GM18507 (cell line): ENCODE data around the gene CCT7.

Experiments used
- DNase-seq: peaks from one replicate; pipeline ENCODE4 v3.0.0; 2011; ENCODE audit warnings: low read depth; ENCODE audit not compliant: insufficient read length; ENCODE audit errors: extremely low spot score
- FAIRE-seq: peaks from 2 replicates; lab custom pipeline; 2011; peaks lifted over from hg19 to GRCh38; lab: Jason Lieb, UNC

The CCT7 gene

DNA sequence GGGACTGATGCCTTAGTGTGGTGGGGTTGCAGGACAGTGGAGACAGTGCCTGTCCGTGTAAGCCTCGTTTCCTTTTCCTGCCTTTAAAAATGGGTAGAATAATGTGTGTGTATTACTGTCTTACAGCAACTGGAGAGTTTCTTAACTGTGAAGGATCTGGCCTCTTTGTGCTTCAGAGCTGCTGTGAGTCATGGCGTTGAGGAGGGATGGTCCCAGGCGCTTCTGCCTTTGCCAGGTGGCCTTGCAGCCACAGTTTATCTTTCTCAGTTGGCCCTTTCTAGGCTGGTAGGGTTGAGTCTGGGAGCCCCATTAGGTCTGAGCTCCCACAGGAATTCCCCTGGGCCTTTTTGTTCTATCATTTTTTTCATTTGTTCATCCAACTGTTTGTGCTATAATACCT lies 10.3 kb upstream of the CCT7 start:
- FAIRE-seq (no peak), DNase-seq (no peak)

DNA sequence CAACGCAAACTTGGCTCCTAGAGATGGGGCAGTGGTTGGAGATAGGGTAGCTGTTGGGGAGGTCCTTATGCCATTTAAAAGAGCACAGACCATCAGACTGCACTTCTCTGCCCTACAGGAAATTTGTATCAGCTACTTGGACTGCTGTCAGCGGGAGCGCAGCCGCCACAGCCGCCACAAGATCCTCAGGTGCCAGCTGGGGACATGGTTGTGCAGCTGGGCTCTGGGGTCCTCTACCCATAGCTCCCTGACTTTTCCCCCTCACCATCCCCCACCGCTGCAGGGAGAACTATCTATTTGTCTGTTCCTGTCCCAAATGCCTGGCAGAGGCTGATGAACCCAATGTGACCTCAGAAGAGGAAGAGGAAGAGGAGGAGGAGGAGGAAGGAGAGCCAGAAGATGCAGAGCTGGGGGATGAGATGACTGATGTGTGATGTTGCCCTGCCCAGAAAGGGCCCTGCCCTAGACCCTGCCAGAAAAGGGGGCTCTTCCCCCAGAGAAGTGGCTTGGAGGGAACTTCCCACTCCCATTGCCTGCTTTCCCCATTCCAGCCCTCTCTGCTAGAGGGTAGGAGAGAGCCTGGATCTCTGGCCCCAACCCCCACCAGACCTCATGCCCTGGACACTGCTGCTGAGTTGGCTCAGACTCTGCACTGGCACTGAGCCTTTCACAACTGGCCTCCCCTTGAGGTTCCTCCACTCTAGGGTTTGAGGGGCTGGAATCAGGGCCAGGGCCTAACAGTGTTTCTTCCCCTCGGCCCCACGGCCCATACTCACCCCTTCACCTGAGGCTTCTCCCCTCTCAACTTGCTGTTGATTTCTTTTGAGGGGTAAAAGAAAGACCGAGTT lies 8.4 kb upstream of the CCT7 start:
- FAIRE-seq: no peak

DNA sequence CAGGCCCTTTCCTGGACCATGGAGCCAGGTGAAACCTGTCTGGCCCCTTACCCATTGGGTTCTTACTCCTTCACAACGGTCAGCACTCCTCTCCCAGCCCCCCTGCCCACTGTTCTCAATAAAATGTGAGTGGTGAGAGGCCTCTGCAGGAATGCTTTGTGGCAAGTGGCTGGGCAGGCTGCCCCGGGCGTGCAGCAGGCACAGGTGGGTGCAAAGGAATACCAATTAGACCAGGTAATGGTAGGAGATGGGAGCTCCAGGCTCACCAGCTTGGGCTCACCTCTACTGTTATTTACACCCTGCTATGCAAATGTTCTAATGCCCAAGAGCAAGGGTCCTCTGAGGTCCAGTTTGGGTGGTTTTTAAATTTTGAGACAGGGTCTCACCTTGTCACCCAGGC lies 7.0 kb upstream of the CCT7 start:
- no peak for FAIRE-seq

More for the DNA sequence above, 8.4 kb upstream of the CCT7 start:
- DNase-seq: no peak

DNA sequence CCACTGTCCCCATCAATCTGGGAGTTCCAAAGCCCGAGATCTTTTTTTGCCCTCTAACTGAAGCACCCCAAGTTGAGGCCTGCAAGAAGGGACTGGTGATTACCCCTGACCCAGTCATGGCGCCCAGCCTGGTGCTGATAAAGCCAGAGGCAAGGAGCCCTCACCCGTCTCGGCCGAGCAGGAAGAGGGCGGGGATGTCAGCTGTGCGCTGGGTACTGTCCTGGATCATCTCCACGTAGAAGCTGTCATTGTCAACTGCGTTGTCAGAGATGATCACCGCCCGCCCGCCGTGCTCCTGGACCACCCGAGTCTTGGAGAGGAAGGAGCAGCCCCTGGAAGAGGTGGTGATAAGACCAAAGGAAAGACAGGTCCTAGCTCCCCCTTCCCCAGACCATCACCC lies 5.5 kb upstream of the CCT7 start:
- DNase-seq (no peak), FAIRE-seq (no peak)

More for the DNA sequence above, 7.0 kb upstream of the CCT7 start:
- no peak for DNase-seq

DNA sequence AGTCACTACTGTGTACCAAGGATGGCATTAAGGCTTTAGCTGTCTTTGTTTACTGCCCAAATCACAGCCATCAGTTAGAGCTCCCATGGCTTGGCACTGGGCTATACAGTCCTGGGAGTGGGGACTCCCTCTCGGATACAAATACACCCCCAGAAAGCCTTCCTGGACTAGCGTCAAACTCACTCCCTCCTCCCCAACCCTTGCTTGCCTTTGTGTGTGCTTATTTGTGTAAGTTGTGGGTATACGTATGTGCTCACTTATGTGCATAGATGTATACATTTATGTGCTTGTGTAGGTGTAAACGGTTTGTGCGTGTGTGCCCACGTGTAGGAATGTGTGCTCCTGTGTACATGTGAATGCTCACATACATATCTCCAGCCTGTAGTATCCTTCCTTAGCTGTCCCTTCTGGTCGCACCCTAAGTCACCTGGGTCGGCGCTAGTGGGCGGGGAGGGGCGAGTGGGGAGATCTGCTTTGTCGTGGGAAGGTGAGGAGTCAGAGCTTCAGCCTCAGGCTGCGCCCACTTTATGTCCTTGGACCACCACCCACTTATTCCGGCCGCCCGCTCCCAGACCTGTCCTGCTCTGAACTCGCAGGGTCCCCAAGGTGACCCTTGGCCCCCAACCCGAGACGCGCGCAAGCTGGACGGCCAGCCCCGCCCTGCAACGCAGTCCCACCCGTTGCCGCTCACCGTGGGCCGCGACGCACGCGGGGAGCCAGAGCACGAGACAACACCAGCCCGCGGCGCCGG lies 1.5 kb upstream of the CCT7 start:
- no peak for DNase-seq
- FAIRE-seq: no peak

- peak; percentile 97 for DNase-seq
- peak; percentile 93 for FAIRE-seq
These were observed 765 bp upstream of the CCT7 start, which contains the start of gene PRADC1 for GRCh38 chr2:73233154-73233931. Gene PRADC1 (minus strand): TSS chr2:73233239. CDS start chr2:73233160, 79 bp downstream.

DNA sequence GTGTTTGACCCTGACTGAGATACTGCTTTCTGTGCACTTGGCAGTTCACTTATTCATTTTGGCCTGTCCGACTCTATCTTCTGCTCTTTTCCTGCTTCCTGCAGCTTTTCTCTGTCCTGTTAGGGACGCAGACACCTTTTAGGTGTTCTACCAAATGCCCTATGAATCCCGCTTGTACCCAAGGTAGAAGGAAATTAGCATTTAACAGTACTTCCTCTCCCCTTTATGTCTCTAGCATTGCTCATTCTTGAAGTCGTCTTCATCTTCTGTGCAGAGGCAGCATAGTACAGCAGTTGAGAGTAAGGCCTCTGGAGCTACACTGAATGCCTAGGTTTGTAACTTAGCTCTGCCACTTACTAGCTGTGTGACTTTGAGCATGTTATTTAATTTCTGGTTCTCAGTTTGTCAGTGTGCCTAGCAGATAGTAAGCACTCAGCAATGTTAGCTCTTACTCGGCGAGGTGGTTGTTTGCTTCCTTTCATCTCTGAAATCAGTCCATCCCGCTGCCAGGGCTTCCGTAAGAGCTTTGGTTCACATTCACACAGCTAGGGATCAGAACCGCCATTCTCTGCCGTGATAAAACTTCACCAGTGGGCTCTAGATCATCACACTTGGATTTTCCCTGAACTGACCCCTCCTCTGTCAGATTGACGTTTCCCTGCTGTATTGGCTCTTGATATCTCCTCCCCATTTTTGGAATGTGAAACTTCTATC lies 1.4 kb downstream of the CCT7 start:
- DNase-seq (no peak), FAIRE-seq (no peak)

- FAIRE-seq: no peak
These were observed 3.1 kb downstream of the CCT7 start for GRCh38 chr2:73237168-73237567.

DNA sequence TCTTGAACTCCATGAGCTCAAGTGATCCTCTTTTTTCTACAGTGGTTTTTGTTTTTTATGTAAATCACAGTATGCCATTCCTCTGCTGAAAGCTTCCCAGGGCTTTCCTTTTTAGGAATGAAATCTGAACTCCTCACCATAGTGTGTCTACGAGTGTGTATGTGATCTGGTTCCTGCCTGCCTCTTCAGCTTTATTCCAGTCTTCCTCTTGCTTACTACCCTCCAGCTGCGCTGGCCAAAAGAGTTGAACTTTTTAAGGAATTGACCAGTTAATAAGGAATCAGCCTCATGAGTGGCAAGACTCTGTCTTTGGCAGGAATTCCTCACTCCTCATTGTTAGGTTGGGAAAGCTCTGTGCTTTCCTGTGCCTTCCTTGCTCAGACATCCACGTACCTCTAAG lies 4.0 kb downstream of the CCT7 start:
- DNase-seq: no peak
- no peak for FAIRE-seq

More at GRCh38 chr2:73237168-73237567, 3.1 kb downstream of the CCT7 start:
- DNase-seq: no peak

GRCh38 chr2:73238976-73239375 lies 4.9 kb downstream of the CCT7 start:
- FAIRE-seq (no peak), DNase-seq (no peak)

- no peak for DNase-seq
- no peak for FAIRE-seq
These were observed 5.7 kb downstream of the CCT7 start for GRCh38 chr2:73239776-73240175.

- no peak for DNase-seq
- FAIRE-seq: no peak
These were observed 9.9 kb downstream of the CCT7 start for GRCh38 chr2:73243884-73244570.

DNA sequence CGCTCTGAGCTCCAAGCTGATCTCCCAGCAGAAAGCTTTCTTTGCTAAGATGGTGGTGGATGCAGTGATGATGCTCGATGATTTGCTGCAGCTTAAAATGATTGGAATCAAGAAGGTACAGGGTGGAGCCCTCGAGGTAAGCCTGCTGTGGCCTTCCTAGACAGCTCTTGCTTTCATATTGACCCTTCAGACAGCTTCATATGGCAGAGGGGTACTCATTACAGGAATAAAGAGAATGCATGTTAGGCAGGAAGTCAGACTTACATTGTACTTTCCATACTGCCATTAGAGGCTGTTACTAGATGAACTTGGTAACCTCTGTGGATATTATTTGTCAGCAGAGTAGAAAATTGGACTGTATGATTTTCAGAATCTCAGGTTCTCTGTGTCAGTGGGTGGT lies 10.5 kb downstream of the CCT7 start:
- FAIRE-seq (no peak), DNase-seq (no peak)

- DNase-seq (no peak), FAIRE-seq (no peak)
These were observed 12.7 kb downstream of the CCT7 start for GRCh38 chr2:73246850-73247249.

GRCh38 chr2:73249636-73250035 lies 15.5 kb downstream of the CCT7 start:
- FAIRE-seq (no peak), DNase-seq (no peak)

DNA sequence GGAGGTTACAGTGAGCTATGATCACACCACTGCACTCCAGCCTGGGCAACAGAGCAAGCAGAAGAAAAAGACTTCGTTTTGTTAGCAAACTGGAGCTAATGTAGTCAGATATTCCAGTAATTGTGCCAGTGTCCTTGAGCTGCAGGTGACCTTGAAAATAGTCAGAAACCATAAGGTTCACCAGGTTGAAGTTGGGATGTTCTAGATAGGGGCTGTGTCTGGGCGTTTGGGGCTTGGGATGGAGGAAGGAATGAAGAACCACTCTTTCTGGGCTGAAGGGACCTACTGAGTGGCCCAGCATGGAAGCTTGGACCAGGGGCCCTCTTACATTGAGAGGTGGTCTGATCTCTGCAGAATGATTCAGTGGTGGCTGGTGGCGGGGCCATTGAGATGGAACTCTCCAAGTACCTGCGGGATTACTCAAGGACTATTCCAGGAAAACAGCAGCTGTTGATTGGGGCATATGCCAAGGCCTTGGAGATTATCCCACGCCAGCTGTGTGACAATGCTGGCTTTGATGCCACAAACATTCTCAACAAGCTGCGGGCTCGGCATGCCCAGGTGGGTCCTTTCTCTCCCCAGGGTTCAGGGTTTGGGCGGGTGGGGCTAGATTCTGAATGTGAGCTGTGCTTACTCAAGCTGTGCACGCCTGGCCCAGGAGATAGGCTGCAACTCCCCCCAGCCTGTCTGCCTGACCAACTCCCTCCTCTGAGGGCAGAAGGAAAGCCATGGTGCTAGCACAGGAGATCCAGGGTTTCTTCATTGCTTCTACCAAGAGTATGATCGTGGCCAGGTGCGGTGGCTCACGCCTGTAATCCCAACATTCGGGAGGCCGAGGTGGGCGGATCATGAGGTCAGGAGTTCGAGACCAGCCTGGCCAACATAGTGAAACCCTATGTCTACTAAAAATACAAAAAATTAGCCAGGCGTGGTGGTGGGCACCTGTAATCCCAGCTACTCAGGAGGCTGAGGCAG lies 17.1 kb downstream of the CCT7 start:
- no peak for DNase-seq
- FAIRE-seq: no peak

DNA sequence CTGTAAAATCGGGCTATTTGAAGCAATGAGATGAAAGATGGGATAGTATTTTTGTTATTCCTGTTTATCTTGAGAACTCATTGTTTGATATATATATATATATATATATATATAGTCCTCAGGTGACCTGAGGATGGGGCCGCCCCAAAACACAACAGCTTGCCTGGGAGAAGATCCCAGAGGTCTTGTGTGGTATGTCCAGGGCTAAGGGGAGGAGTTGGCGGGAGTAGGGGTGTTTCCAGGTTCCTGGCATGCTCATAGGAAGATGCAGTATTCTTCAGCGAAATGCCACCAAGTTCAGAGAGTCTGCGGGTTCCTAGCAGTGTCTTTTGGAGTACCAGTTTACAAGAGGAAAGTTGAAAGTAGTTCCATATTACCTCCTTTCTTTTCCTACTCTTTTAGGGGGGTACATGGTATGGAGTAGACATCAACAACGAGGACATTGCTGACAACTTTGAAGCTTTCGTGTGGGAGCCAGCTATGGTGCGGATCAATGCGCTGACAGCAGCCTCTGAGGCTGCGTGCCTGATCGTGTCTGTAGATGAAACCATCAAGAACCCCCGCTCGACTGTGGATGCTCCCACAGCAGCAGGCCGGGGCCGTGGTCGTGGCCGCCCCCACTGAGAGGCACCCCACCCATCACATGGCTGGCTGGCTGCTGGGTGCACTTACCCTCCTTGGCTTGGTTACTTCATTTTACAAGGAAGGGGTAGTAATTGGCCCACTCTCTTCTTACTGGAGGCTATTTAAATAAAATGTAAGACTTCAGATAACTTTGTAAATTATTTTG lies 18.3 kb downstream of the CCT7 start:
- FAIRE-seq (no peak), DNase-seq (no peak)
